Measurements from ENCODE around the gene ZP3.
"Not testable (repeated sequence)": the region's sequence is repeated elsewhere in the genome, so short reads cannot be mapped to it uniquely, and the experiment has no call there.

- TF ChIP-seq, protein P1, sequence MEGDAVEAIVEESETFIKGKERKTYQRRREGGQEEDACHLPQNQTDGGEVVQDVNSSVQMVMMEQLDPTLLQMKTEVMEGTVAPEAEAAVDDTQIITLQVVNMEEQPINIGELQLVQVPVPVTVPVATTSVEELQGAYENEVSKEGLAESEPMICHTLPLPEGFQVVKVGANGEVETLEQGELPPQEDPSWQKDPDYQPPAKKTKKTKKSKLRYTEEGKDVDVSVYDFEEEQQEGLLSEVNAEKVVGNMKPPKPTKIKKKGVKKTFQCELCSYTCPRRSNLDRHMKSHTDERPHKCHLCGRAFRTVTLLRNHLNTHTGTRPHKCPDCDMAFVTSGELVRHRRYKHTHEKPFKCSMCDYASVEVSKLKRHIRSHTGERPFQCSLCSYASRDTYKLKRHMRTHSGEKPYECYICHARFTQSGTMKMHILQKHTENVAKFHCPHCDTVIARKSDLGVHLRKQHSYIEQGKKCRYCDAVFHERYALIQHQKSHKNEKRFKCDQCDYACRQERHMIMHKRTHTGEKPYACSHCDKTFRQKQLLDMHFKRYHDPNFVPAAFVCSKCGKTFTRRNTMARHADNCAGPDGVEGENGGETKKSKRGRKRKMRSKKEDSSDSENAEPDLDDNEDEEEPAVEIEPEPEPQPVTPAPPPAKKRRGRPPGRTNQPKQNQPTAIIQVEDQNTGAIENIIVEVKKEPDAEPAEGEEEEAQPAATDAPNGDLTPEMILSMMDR (IDR thresholded peaks at IDR 0.05), result not testable (repeated sequence)
- not testable (repeated sequence) for TF ChIP-seq POLR2A, POLR2AphosphoS5, EP300 (IDR thresholded peaks at IDR 0.05)
Measured at GRCh38 chr7:76476280-76476679, 51.5 kb downstream of the ZP3 start.
